Measurements from ENCODE around the gene DCHS1.

The DCHS1 gene

DNA sequence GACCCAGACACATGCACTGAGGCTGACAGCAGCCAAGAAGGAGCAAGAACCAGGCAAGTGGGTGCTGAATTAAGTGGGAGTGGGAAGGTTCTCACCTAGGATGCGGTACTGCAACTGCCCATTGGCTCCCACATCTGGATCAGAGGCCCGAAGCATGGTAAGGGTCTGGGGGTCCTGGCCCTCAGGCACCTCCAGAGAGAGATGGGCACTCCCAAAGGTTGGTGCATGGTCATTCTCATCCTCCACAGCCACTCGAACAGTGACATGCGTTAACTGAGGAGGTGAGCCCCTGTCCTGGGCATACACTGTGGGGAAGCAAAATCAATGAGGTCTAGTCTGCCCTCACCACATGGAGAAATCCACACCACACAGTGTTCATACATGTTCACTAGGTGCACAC, 27.1 kb downstream of the DCHS1 start:
- DNase-seq, result no peak

GRCh38 chr11:6627762-6628241, 27.8 kb downstream of the DCHS1 start:
- no peak for DNase-seq

GRCh38 chr11:6626971-6627761, 28.4 kb downstream of the DCHS1 start:
- DNase-seq, result peak in 35 of 56 donors; percentile 4 to 66 (median 34)

DNA sequence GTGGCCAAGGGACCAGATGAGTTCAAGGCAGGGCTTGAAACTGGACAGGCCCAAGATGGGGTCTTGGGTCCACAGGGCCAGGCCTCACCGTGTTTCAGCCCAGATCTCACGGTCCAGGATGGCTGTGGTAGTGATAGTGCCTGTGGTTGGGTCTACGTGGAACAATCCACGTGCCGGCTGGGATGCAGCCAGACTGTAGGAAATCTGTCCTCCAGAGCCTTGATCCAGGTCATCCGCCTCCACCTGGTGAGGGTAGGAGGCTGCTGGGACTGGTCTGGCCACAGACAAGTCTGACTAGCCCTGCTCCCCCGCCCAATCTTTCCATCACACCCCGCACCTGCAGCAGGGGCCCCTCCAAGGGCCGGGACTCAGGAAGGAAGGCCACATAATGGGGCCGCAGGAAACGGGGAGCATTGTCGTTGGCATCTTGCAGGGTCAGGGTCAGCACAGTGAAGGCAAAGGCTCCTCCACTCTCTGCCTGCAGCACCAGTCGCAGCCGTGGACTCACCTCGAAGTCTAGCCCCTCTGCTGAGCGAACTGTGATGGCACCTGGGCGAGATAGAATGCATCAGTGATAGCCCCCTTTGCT, 29.7 kb downstream of the DCHS1 start:
- no peak for DNase-seq

GRCh38 chr11:6625156-6625831, 30.3 kb downstream of the DCHS1 start:
- no peak for DNase-seq

DNA sequence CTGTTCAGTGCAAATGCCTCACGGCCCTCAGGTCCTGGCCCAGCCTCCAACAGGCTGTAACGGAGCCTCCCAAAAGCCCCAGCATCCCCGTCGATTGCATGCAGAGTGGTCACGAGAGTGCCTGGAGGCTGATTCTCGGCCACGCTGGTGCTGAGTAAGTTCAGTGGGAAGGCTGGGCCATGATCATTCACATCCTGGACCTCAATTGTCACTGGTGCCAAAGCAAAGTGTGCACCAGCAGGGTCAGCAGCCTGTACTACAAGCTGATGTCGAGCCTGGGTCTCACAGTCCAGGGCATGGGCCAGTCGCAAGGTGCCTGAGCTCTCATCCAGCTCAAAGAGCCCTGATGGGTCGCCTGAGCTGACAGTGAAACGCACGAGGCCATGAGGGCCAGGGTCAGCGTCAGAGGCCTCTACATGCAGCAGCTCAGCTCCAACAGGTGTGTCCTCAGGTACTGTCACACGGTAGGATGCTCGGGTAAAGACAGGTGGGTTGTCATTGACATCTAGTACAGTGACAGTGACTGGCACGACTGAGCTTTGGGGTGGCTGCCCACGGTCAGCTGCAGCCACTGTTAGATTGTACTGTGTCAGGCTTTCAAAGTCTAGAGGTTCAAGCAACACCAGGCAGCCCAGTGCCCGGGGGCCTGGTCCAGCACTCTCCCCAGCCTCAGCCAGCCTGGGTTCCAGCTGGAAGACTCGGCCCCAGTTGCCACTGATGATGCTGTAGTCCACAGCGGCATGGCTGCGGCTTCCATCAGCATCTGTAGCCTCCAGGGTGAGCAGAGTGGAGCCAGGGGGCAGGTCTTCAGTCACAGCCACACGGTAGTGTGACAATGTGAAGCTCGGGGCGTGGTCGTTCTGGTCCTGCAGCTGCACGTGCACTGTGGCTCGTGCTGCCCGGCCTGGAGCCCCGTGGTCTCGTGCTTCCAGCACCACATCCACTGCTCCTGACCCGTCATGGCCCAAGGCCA, 31.9 kb downstream of the DCHS1 start:
- DNase-seq, result no peak

DNA sequence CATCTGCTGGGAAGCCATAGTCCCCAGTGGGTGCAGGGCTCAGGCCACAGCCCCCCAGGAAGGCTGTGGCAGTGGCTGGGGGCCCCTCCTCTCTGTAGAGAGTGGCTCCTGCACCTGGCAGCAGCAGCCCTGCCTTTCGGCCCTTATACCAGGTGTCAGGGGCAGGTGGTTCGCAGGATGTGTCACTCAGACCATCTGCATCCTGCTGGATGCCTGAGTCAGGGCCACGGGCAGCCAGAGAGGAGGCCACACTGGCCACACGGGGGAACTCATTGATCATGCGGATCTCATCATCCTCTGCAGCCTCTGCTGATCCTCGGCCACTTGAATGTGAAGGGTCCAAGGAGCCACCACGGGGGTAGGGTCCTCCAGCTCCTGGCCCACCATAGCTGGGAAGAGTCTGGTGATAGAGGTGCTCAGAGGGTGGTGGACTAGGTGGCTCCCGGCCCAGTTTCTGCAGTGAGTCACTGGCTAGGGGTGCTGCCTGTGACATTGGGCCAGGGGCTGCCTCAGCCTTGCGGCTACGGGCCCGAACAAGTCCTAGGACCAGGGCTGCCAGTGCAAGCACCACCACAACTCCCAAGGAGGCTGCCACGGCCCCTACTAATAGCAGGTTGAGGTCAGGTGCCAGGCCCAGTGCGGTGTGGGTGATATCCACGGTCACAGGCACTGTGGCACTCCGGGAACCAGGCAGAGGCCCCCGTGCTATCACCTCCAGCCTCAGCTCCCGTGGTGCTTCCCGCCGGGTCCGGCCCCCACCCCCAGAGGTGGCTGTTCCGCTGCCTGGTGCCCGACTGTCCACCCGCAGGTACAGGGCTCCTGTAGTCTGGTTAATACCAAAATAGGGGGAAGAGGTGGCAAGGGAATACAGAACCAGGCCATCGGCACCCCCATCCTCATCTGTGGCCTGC, 33.1 kb downstream of the DCHS1 start:
- no peak for DNase-seq

- DNase-seq, result no peak
Measured at GRCh38 chr11:6621711-6622211, 33.8 kb downstream of the DCHS1 start.

- no peak for DNase-seq
Measured at GRCh38 chr11:6620636-6621035, 35.0 kb downstream of the DCHS1 start.

DNA sequence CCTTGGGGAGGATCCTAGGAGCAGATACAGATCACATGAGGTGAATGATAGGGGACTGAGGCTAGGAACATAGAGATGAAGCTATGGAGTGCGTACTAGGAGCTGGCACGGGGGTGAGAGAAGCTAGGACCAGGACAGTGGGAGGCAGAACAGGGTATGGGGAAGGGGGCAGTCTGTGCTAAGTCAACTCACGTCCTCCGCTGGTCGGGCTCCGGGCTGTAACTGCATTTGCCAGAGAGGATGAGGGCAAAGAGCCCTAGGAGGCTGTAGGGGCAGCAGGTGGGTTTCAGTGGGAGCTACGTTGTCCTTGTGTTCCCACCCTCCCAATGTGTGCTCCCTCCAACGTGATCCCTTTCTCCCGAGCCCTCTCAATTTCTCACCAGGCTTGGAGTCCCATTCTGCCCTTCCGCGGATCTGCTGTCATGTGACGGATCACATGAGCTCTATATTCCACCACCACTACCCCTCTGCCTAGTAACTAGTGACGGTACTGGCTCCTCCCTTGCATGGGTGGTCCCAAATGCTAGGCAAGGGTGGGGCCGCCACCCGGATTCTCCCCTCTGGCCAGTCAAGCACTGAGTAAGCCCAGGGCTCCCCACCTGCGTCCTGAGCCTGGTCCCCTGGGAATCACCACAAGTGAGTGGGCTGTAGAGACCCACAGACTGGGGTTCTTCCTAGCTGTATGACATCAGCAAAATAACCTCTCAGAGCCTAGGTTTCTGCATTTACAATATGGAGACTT, 36.4 kb downstream of the DCHS1 start, which contains the start of gene TPP1:
Gene TPP1, minus strand, starts transcription at position 419 of the 742 bp plus-strand sequence. Its CDS starts 22 bp downstream, at position 397.
- peak; percentile 50 to 98 (median 92) for DNase-seq

GRCh38 chr11:6618117-6619003, 37.2 kb downstream of the DCHS1 start:
- DNase-seq, result peak in 42 of 56 donors; percentile 15 to 84 (median 44)

DNA sequence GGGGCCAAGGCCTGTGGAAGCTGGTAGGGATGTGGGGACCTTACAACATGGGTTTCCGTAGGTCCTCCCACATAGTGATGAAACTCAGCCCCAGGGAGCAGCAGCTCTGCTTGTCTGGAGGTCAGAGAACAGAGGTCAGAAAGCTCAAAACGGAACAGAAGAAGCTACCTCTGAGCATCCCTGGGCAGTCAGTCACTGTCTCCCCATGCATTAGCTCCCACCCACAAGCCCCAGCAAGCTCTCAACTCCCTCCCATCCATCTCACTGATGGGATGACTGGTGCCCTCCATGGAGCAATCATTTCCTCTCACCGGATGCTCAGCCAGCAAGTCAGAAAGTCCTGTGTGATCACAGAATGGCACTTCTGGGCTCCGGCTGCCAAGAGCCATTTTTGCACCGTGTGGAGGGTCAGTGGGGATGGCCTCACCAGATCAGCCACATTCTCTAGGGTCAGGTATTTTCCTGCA, 38.3 kb downstream of the DCHS1 start:
- no peak for DNase-seq

- DNase-seq, result no peak
Measured at GRCh38 chr11:6616596-6617250, 38.9 kb downstream of the DCHS1 start.

- DNase-seq, result no peak
Measured at GRCh38 chr11:6615882-6616585, 39.6 kb downstream of the DCHS1 start.

- DNase-seq, result no peak
Measured at GRCh38 chr11:6615046-6615445, 40.6 kb downstream of the DCHS1 start.

DNA sequence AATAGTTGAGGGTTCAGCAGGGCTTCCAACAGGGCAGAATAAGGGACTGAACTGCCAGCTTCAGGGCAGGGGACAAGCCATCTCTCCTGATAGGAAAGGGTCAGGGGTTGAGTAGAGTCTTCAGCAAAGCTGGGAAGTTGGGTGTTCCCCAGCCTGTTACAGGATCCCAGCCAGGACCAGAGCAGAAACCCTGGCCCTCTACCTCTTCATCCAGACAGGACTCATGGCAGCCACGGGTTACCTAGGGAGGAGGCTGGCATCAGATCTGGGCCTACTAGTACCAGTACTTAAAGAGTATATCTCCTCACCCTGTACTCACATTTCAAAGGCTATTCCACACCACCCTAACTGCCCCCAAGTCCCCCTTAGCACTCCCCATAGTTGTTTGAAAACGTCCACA, 41.2 kb downstream of the DCHS1 start:
- no peak for DNase-seq

All from nucleus accumbens (tissue), 56 donors.